HG03460 (cell line): ENCODE measurements around the gene MED22.
"Not testable (repeated sequence)": the region's sequence is repeated elsewhere in the genome, so short reads cannot be mapped to it uniquely, and the experiment has no call there.

ENCODE experiments used
- ATAC-seq: cut with Tn5 transposase; IDR thresholded peaks from one replicate; pipeline ENCODE4 v1.9.1; 2021; ENCODE audit not compliant: unreplicated experiment

Gene MED22

GRCh38 chr9:133307301-133307700 lies 40.6 kb downstream of the MED22 start:
- ATAC-seq = no peak

- ATAC-seq = no peak
Observed at GRCh38 chr9:133306242-133307204, 41.4 kb downstream of the MED22 start.

- ATAC-seq = no peak
Observed at GRCh38 chr9:133305731-133306130, 42.2 kb downstream of the MED22 start.

- ATAC-seq = no peak
Observed at GRCh38 chr9:133304477-133305377, 43.2 kb downstream of the MED22 start.

GRCh38 chr9:133304158-133304470 lies 43.8 kb downstream of the MED22 start:
- no peak for ATAC-seq

GRCh38 chr9:133303266-133304157 lies 44.4 kb downstream of the MED22 start:
- no peak for ATAC-seq

- ATAC-seq = no peak
Observed at GRCh38 chr9:133301253-133302230, 46.4 kb downstream of the MED22 start.

GRCh38 chr9:133299996-133300395 lies 47.9 kb downstream of the MED22 start:
- not testable (repeated sequence) for ATAC-seq

- no peak for ATAC-seq
Observed at GRCh38 chr9:133294257-133294656, 53.7 kb downstream of the MED22 start.

- no peak for ATAC-seq
Observed at GRCh38 chr9:133290751-133291302, 57.1 kb downstream of the MED22 start.
